Stimulated activated CD8-positive, alpha-beta memory T cell treated with anti-CD3 and anti-CD28 coated beads, Interleukin-4, amount 100 ng/mL, for 48 hours (primary cell): ENCODE results near the gene USP32.
"Not testable (repeated sequence)": the region's sequence is repeated elsewhere in the genome, so short reads cannot be mapped to it uniquely, and the experiment has no call there.

Experiments
- DNase-seq: peaks from one replicate; pipeline ENCODE4 v3.0.0-alpha.2; 2020

The USP32 gene

DNA sequence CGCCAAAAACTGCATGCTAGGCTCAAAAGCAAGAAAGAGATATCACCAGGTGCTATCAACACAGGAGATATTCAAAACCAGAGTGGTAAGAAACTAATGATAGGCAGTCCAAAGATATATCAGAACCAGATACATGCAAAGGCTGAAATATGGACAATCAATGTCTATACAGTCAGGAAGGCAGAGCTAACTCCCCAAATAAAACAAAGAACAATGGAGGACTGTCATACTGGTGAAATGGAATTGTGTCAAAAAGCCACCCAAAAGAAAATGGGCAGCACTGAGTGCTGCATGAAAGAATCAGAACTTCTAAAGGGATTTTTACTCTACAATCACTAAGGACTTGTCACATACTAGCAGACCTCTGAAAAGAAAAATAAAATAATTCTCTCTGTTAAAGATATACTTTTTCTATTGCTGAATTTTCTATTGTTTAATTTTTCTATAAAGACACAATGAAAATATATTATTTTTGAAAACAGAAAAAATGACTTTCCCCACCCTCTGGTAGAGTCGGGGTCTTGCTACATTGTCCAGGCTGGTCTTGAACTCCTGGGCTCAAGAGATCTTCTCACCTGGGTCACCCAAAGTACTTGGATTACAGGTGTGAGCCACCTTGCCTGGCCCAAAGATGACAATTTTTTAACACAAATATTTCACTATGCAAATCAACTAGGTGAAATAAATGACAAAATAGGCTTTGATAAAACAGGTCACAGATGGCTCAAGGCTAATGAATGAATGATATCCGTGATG, 98.2 kb downstream of the USP32 start:
- no peak for DNase-seq

DNA sequence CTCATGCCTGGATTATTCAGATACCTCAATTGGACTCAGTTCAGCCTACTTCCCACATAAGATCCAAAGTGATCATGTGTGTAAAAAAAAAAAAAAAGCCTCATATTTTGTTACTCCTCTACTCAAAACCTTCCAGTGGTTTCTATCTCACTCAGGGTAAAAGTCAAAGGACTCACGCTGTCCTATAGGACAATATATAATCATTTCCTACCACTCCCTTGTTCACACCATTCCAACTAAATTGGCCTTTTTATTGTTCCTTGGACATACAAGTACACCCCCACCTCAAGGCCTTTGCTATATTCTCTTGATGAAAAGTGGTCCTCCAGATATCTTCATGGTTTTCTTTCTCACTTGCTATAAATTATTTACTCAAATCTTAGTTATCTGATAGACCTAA, 99.2 kb downstream of the USP32 start:
- DNase-seq: no peak

DNA sequence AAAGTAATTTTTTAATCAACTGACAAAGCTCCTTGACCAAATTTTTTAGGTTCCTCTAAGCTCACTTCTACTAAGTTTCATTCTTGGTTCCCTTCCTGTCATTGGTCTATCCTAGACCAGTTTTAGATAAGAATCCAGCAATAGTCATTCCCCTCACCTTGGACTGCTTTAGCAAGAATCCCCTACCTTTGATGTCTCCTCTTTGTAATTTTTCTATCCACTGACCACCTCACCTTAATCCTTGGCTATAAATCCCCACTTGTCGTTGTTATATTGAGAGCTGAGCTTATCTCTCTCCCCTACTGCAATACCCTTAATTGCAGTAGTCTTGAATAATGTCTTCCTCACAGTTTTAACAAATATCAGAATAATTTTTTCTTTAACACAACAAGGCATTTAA, 107.2 kb downstream of the USP32 start:
- no peak for DNase-seq

DNA sequence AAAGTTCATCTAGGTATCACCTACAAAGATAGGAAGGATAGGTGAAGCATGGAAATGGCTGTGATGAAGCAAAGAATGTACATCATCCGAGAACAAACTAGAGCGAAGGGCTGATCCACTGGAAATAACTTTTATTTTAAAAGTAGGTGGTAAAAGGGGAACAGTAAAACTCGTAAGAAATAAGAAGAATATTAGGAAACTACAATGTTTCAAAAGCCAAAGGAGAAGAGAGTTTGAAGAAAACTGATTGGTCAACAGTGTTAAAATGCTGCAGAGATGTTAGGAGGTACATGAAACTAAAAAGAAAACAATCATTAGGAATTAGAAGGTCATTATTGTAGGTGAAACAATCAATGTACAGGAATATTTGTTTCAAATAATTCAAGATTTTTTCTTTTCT, 108.1 kb downstream of the USP32 start:
- no peak for DNase-seq

DNA sequence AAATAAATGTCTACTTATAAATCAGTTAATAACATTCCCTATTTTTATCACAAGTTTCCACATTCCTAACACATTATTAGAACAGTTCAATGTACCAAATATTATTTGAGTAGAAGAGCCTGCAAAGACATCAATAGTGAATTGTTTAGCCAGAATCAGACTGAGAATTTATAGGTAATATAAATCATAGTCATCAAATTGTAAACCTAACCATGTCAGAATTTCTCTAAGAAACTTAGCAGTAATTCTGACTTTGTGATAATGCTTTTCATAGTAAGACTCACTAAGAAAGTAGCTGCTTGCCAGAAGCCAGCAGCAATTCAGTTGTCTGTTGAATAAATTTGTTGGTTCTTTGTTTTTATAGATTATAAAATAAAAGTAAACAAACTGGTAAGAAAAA, 111.3 kb downstream of the USP32 start:
- DNase-seq: no peak

DNA sequence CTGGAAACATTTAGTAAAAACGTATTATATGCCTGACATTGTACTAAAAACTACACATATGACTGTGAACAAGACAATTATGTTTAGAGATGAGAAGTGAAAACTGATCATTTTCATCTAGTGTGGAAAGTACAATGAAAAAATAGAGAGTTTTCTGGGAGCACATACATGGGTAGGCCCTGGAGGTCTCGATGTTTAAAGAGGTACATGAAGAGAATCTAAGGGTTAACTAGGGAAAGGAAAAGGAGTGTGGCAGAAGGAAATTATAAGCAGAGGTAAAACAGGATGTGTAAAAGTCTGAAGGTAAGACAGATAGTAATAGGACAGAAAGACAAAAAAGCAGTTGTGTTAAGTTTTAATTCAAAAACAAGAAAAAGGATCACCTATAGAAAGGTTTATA, 113.7 kb downstream of the USP32 start:
- no peak for DNase-seq

DNA sequence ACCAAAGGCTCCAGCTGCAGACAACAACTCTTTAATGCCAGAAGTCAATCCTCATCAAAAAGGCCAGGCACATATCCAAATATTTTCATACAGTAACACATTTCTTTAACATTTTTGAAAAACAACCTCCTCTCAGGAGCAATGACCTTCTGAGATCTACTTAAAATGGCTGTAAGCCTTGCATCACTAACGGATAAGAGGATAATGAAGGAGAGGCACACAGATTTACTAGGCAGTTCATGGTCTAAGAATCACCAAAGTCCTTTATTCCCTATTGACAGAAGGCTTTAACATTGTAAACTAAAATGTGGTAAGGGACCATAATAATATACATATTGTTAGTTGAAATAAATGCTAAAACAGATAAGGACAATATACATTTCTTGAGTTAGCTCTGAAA, 114.7 kb downstream of the USP32 start:
- no peak for DNase-seq

DNA sequence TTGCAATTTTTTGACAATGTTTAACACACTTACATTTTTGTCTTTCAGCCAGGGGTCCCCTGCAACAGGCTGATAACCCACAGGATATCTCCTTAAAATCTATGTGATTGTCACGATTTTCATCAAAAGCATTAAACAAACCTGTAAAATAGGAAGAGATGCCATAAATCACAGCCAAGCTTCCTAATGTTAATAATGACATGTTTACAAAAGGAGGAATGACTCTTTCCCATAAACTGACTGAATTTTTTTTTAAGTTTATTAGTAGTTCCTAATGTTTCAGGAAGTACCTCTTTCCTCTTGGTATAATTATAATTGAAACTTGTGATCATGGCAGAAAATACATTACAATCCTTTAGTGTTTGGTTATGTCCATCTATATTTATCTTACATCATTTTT, 122.5 kb downstream of the USP32 start:
- no peak for DNase-seq

DNA sequence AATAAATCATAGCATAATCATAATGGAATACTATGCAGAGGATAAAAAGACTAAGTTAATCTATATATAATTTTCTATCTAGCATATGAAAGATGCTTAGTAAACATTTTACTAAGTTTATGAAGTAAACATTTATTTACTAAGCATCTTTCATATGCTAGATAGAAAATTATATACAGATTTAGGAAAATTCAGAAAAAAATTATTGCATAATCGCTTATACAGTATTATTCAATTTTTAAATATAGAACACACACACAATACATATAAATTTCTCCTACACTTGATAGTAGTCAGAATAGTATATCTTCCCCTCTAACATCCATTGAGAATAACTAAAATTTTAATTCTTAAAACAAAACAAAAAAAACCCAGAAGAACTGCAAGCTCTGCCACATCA, 131.4 kb downstream of the USP32 start:
- no peak for DNase-seq

DNA sequence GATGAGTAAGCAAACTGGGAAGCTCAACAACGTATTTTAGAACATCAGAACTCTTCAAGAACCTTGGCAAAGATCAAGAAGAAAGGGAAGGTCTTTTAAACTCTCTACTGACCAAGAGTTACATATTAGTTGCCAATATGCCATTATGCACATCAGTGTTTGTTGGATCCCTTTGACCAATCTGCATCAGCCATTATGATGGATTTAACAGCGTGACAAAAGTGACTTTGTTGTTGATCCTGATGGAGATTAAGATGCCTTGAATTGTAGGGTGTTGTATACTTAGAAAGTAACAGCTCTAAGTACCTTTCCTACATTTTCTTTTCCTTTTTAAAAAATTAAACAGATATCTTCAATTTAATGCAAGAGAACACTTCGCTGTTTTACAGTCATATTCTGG, 133.6 kb downstream of the USP32 start:
- DNase-seq: no peak

DNA sequence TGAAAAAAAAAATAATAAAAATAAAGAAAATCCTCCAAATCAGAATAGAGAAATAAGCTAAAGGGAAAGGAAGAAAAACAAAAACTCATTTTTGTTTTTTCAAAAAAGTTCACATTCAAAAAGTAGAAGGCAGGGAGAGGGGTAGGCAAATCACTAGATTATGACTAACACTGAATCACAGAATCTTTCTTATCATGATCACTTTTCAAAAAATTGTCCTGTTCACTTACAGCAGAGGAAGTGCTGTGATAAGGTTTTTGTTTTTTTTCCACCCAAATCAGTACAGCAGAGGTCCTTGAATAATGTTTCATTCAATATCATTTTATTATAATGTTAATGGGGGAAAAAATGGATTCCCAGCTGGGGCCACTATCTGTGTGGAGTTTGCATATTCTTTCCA, 135.8 kb downstream of the USP32 start:
- DNase-seq: no peak

DNA sequence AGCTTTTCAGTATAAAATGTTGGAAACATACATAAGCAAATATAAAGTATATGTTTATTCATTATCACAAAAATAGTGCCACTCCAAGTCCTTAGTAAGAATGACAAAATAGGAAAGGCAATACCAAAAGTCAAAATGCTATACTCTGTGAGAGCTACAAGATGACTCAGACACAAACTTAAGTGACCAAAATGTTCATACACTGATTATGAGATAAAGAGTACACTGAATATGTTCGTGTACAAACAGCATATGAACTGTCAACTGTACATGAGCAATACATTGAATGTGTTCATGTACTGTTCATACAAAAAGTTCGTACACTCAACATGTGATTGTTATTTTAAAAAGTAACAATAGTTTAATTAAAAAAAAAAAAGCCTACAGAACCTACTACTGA, 138.9 kb downstream of the USP32 start:
- no peak for DNase-seq

DNA sequence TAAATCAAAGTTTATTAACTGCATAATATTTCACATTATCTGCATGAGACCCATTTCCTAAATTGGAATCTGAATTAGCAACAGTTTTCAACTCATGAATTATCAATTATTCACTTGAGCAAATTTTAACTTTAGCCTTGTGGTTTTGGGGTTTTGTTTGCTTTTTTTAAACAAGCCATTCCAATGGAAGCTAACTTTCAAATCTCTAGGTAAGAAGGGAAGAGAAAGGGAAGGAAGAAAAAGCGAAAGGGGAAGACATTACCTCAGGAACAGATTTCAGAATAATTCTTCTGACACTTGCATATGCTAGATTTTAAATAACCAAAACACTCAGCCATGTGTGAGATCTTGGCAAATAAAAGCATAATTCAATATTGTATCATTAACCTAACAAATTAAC, 139.5 kb downstream of the USP32 start:
- no peak for DNase-seq

DNA sequence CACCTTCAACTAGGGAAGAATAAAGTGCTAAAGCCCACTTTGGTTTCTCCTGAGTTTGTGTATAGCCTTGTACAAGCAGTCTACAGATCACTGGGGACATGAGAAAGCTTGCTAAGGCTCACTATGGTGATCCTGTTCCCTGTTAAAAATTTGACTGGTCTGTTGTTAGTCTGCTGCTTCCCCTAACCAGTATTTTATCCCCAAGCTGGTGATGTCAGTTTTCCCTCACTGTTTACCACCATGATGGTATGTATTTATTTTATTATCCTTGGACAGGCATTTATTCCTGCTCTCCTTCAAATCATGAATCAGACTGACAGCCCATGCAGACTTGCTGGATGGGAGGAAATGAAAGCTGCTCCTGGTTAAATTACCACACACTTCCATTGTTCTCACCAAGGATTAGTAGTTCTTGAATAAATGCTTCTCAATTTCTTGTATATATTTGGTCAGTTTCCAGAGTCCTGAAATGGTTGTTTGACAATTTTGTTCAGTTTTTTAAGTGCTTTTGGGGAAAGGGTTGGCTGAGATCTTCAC, 142.6 kb downstream of the USP32 start:
- no peak for DNase-seq

DNA sequence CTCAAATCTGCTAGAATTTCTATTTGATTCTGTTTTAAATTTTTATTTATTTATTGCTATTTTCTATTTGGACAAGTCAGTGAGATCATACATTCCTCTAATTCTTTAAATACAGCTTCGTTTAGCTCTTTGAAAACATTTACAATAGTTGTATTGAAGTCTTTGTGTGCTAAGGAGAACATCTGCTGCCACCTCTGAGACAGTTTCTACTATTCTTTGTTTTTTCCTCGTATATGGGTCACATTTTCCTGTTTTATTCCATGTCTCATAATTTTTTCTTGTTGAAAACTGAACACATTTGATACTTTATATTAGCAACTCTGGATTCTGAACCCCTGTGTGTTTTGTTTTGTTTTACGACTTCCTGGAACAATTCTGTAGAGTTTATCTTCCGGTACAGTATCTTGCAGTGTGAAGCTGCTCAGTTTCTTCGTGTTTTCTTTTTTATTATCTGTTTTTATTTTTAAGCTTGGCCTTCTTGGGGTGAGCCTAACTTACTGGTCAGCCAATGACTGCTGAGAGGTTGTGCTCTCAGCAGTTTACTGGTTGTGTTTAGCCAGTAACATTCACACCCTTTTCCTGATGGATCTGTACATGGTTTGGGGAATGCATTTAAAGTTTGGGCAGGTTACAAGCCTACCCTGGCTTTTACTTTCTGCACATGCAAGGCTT, 143.2 kb downstream of the USP32 start:
- DNase-seq: no peak

DNA sequence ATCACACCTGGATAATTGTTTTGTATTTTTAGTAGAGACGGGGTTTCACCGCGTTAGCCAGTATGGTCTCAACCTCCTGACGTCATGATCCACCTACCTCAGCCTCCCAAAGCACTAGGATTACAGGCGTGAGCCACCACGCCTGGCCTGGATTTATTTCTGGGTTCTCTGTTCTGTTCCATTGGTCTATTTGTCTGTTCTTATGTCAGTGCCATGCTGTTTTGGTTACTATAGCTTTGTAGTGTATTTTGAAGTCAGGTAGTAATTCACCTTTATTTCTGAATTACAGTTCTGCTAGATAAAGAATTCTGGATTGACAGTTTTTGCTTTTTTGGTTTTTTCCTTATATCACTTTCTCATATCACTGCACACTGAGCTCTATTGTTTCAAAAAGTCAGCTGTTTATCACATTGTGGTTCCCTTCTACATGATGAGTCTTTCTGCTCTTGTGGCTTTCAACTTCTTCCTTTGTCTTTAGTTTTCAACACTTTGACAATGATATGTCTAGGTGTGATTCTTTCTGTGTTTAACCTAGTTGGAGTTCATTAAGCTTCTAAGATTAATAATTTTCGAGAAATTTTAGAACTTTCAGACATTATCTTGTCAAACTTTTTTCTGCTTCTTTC, 144.0 kb downstream of the USP32 start:
- no peak for DNase-seq

DNA sequence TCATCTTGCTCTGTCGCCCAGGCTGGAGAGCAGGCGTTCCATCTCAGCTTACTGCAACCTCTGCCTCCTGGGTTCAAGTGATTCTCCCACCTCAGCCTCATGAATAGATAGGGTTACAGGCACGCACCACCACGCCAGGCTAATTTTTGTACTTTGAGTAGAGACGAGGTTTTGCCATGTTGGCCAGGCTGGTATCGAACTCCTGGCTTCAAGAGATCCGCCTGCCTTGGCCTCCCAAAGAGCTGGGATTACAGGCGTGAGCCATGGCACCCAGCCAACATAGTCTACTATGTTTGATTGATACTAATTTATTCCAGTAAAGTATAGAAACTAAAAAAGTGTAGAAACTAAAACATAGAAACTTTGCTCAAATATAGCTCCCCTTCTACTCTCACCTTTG, 147.3 kb downstream of the USP32 start:
- DNase-seq: no peak

DNA sequence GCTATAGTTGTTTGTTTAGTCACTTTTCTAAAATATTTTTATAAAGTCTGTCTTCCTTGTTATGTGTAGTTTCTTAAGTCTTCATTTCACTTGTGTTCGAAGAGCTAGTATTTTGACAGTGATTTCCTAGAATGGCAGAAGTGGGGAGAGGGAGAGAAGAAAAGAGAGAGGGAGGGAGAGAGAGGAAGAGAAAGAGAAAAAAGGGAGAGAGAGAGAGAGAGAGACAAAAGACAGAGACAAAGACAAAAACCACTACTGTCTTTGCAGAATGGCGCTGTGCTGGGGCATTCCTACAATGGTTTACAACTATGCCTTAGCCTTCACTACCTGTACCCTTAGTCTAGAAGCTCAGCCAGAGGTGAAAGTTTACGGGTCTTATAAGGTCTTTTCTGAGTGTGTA, 151.6 kb downstream of the USP32 start:
- no peak for DNase-seq

DNA sequence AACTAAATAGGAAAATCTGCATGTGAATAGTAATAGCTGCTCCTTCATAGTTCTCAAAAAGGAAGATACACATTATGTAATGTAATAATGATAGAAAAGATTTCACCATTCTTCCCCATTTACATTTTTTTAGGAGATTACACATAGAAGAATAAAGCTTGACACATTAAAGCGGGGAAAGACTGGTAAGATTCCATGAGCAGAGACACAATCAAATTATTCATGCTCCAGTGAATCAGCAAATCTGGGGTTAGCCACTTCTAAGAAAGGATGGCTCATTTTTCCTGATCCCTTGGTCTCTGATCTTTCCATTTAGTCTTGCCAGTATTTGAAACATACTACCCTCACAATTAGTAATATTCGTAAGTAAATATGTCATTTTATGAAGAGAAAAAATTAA, 160.2 kb downstream of the USP32 start:
- no peak for DNase-seq

DNA sequence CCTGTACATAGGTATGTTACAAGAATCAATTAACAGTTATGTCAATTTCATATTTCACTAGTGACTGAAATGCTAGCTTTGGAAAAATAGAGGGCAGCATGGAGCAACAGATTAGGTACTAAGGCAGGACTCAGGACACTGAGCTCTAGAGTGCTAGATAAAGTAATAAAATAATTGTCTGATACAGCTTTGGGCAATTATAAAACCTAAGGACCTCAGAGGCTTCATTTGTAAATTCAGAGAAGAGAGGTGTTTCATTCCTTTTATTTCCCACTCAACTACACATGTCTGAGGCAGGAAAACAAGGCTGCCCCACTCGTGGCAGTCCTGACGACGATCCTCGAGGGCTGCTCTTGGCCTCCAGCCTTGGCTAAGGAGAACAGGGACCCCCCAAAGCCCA, 160.7 kb downstream of the USP32 start:
- DNase-seq: no peak

DNA sequence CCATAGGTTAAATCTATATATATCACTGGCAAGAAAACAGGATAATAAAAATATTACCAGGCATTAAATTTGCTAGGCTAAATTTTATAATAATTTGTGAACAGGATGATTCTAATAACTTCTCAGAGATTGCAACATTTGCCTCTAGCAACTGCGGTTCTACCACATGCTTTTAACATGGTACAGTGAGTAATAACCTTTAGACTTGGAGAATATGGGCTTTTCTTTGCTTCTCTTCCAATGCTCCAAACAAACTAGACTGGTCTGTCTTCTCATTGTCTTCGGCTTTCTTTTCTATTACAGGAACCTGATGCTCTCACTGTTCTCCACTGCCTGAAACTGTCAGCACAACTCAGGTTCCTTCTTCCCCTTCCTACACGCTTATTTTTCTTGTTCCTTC, 161.6 kb downstream of the USP32 start:
- DNase-seq: no peak

DNA sequence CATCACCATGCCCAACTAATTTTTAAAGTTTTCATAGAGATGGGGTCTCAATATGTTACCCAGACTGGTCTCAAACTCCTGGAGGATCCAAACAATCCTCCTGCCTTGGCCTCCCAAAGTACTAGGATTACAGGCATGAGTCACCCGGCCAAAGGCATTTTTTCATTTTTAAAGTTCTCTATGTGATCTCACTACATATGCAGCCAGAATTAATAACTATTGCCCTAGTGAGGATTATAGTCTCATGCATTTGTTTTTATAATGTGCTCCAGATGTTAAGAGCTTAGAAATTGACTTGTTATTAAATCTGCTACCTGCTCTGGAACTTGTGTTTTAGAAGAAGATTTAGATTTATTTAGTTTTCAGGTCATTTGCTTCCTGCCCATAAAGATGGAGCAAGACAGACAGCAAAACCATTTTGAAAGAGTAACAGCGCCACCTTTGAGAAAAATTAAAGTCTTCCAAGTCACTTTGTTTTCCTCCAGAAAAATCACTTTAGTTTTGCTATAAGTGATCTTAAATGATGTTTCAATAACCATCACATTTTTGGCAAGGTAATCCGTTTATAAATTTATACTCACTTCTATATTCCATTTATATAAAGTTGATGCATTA, 162.6 kb downstream of the USP32 start:
- no peak for DNase-seq

DNA sequence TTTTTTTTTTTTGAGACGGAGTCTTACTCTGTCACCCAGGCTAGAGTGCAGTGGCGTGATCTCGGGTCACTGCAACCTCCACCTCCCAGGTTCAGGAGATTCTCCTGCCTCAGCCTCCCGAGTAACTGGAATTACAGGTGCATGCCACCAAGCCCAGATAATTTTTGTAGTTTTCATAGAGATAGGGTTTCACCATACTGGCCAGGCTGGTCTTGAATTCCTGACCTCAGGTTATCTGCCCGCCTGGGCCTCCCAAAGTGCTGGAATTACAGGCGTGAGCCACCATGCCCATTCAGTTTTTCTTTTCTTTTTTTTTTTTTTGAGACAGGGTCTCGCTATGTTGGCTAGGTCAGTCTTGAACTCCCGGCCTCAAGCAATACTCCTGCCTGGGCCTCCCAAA, 164.7 kb downstream of the USP32 start:
- DNase-seq: not testable (repeated sequence)

DNA sequence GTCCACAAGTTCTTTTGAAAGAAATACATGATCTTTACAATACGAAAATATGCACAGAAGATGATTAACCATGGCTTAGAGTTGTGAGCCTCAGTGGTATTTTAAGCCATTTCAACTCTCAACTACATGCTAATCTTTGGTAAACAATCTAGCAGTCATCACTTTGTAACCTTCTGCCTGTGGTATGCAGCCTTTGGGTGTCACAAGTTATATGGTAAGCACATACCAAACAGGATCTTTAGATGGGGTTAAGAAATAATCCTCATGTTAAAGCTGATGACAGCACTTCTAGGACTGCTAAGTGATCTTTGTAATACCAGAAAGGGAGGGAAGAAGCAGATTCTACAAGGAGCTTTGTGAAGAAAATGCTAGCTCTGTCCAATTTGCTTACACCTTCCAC, 167.9 kb downstream of the USP32 start:
- no peak for DNase-seq
